HG03565 (cell line): ENCODE results near the gene SAA1.
"Not testable (repeated sequence)": the region's sequence is repeated elsewhere in the genome, so short reads cannot be mapped to it uniquely, and the experiment has no call there.

ENCODE experiments used
- ATAC-seq: cut with Tn5 transposase; IDR thresholded peaks from one replicate; pipeline ENCODE4 v1.9.1; 2021; ENCODE audit warnings: mild to moderate bottlenecking, moderate library complexity; ENCODE audit not compliant: unreplicated experiment

Gene SAA1

DNA sequence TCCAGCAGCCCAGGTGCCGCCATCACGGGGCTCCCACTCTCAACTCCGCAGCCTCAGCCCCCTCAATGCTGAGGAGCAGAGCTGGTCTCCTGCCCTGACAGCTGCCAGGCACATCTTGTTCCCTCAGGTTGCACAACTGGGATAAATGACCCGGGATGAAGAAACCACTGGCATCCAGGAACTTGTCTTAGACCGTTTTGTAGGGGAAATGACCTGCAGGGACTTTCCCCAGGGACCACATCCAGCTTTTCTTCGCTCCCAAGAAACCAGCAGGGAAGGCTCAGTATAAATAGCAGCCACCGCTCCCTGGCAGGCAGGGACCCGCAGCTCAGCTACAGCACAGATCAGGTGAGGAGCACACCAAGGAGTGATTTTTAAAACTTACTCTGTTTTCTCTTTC lies at the start of gene SAA1:
SAA1 (plus strand) TSS at position 316 of the 400 bp plus-strand sequence. CDS start 624 bp downstream, outside the sequence.
- no peak for ATAC-seq

DNA sequence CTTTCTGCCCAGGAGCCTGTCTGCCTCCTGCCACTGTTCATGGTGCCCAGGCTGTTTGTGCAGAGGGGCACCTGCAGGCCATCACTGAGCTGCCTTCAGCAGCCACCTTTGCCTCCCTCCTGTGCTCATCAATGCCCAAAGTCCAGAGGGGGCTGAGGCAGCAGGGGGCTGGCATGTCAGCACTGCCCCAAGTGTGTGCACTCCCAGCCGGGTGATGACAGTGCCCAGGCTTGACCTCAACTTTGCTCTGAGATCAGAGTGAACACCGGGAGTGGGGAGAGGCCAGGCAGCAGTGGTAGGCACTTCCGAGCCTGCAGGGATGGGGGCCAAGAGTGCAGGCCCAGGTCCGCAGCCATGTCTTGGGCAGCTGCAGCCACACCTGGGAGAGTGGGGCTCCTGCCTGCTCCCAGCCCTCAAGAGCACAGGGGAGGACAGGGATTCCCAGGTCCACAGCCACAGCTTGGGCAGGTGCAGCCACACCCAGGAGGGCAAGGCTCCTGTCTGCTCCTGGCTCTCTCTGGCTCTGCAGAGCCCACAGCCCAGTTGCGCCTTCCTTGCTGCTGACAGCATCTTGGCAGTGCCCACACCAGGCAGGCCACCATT lies 44.7 kb upstream of the SAA1 start:
- ATAC-seq = no peak

DNA sequence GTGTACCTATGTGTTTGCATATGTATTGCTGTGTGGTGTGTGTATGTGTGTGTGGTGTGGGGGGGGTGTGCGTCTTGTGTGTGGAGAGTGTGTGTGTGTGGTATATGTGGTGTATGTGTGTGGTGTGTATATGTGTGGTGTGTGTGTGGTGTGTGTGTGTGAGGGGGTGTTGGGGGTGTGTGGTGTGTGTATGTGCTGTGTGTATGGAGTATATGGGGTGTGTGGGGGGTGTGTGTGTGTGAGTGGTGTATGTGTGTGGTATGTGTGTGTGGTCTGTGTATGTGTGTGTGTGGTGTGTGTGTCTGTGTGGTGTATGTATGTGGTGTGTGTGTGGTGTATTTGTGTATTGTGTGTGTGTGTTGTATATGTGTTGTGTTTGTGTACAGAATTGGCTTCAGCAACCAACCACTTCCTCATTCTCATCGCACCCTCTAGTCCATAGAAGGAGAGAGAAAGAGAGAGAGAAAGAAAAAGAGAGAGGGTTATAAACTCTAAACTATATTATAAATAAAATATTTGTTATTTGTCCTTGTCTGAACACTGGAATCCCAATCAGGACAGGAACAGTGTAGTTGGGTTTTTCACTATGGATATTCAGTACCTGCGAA lies 43.1 kb upstream of the SAA1 start:
- no peak for ATAC-seq

DNA sequence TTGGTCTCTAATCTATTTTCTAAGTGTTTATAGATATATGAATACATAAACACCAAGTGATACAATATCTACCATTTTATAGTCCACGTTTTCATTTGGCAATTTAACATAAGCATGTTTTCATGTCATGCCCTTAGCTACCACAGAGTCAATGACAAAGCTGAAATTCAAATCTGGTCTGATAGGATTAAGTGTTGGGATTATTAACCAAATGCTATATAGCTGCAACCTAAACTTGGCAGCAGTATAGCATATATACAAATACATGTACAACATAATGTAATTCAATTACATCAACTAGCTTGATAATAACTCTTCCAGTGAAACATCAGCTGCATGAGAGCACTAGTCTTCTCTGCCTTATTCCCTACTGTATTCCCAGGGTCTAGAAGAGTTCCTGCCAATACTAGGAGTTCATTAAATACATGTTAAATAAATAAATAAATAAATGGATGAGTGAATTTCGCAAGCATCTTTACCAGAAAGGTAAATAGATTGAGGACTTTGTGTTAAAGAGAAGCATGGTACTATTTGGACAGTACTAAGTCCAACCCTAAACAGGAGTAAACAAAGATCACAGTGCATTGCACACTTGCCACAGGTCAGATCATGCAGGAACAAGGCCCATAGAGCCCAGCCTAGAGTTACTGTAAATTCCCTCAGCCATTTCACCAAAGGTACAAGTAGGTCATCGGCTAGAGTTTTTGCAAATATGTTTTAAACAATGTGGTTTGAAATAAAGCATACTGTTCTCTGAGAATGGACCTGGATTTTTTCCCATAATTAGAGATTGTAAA lies 42.3 kb upstream of the SAA1 start:
- no peak for ATAC-seq

DNA sequence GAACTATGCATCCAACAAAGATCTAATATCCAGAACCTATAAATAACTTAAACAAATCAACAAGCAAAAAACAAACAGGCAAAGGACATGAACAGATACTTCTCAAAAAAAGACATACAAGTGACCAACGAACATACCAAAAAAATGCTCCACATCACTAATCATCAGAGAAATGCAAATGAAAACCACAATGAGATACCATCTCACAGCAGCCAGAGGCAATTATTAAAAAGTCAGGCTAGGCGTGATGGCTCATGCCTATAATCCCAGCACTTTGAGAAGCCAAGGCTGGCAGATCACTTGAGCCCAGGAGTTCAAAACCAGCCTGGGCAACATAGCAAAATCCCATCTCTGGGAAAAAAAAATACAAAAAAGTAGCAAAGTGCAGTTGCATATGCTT lies 40.2 kb upstream of the SAA1 start:
- ATAC-seq = no peak

DNA sequence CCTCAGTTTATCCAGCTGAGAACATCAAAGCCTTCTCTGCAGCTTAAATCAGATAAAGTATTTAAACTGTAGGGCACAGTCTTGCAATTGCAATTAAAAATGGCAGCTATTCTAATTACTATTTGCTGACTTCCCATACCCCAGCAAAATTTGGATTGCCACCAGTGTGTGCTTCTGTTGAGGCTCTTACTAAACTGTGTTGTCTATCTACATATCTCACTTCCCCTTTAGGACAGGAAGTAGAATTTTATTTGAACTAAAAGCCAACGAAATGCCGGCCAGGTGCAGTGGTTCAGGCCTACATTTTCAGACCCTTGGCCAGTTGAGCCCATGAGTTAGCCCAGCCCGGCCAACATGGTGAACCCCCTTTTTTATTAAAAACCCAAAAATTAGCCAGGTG lies 36.6 kb upstream of the SAA1 start:
- ATAC-seq = peak; percentile 82

DNA sequence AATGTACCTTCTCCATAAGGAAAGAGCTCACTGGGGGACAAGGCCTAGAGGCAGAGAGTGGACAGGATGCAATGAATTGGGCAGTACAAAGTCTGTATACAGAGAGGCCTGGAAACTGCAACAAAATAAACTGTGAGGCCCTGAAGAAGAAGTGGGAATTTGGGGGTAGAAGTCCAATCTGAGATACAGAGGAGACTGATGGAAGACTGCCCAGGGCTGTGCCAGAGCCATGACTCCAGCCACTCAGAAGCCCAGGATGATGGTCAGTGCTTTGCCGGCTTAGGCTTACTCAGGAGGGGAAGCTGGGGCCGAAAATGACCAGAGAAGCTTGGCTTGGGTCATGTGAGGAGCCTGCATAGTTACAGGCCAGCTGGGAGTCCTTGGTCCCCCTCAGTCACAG lies 35.2 kb upstream of the SAA1 start:
- ATAC-seq = no peak

DNA sequence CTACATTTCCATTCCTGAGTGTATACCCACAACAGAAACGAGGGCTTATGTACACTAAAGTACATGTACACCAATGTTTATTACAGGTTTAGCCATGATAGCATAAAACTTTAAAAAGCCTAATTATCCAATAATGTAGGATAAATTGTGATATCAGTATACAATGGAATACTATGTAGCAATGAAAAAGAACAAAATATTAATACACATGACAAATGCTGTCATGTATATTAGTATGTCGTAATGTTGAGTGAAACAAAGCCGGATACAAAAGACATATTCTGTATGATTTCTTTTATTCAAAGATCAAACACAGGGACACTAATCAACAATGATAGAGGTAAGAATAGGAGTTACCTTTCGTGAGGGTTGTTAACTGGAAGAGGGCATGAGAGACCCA lies 32.2 kb upstream of the SAA1 start:
- ATAC-seq = no peak

DNA sequence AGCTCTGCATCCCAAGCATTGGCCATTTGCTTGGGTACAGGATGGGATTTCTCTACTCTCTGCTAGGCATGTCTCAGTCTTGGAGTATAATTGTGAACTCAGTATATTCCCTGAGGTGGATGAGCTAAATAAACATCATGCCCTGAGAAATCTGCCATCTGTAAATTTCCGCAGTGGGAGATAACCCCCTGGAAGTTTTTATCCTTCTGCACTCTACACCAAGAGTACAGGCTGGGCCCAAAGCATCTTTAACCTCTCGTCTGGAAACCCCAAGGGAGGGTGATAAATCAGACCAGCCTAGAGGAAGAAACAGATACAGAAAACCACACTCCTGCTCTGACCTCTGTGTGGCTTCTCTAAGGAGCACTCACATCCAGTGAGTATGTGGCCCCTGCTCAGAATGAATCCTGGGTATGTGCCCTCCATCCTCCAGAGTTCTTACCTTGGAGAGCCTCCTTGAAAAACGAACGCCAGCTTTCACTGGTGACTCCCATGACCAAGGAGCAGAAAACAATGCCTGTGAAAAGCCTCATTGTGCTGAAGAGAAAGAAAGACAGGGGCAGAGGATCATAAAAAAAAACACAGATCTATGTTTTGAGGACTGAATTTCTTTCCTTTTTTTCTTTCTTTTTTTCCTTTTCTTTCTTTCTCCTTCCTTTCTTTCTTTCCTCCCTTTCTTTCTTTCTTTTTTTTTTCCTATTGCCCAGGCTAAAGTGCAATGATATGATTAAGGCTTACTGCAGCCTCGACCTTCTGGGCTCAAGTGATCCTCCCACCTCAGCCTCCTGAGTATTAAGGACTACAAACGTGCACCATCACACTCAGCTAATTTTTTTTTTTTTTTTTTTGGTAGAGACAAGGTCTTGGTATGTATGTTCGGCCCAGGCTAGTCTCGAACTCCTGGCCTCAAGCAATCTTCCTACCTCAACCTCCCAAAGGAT lies 30.4 kb upstream of the SAA1 start:
- ATAC-seq = no peak

DNA sequence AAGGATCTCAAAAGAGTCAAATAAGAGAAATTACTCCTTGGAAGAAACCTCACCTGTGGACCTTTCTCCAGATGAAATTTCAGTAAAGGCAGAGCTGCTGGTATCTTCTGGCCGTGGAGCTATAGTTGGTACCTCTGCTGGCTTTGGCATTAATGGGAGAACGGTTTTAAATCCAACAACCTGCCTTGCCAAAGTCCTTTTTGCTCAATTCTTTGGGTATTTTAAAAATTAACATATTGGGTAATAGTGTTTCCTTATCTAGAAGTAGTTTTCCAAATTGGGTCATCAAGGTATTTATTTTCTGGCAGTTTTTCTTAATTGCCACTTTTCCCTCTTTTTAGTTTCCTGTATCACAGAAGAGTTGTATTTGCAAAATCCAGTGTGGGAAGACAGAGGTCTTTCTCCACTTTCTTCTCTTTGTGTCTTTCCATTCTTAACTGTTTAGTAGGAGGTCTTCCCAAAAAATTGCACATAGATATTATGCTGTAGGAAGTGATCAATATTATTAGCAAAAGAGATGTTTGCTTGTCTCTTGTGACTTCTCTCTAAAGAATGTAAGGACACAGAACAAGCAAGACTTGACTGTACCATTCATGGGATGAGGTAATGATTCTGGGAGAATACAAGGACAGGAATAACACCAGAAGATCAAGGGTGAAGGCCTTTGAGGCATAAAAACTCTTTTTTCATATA lies 29.3 kb upstream of the SAA1 start, which contains the start of gene SAA4:
SAA4 (minus strand) TSS at position 139 of the 693 bp plus-strand sequence. CDS start 876 bp downstream, outside the sequence.
- ATAC-seq = no peak

DNA sequence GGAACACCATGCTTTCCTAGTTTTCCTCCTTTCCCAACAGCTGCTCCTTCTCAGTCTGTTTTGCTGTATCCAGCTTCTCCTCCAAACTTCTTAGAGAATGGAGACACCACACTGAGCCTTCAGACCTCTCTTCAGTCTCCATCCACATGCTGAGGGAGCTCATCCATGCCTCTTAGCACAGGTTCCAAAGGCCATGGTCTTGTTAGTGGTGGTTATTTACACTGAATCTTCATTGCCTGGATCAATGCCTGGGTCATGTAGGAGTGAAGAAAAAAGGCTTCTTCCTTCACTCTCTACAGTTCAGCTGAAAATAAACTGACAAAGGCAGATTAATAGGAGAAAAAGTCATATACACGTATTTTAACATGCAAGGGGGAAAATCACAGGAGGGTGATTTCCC lies 26.4 kb upstream of the SAA1 start:
- ATAC-seq = no peak

DNA sequence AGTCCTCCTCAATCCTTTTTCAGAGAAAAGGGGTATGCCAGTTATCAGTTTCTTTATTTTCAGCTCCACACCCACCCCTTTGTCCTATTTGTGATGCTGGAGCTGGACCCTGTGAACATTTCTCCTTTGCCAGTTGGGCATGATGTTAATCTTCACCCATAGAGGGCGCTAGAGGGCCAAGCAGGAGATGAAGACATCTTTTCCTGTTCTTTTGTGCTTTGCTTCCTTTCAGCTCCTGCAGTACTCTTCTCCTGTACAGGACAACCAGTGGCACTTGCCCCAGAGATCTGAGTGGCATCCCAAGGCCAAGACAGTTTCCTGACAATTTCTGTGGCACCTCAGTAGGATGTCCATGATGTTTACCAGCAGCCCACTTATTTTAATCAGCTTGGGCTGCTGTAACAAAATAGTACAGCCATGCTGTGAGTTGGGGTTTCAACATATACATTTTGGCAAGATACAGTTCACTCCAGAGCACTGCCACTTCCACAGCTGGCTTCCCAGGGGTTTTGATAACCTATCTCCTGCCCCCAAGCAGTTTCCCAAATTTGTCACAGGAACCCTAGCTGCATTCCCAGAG lies 22.2 kb upstream of the SAA1 start:
- ATAC-seq = peak; percentile 25

DNA sequence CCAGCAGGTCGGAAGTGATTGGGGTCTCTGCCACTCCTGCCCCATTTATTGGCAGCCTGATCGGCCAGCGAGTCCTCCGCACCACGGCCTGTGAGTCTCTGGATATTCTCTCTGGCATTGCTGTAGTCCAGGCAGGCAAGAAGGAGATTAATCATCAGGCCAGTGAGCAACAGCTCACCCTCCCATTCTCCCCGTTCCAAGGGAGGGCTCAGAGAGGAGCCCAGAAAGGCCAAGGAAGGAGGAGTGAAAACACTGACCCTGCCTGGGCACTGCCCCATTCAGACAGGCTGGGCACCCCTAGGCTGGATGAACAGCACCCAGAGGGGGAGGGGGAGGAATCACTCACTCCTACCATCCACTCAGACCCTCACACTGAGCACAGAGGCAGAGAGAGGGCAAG lies 20.7 kb upstream of the SAA1 start:
- ATAC-seq = no peak

DNA sequence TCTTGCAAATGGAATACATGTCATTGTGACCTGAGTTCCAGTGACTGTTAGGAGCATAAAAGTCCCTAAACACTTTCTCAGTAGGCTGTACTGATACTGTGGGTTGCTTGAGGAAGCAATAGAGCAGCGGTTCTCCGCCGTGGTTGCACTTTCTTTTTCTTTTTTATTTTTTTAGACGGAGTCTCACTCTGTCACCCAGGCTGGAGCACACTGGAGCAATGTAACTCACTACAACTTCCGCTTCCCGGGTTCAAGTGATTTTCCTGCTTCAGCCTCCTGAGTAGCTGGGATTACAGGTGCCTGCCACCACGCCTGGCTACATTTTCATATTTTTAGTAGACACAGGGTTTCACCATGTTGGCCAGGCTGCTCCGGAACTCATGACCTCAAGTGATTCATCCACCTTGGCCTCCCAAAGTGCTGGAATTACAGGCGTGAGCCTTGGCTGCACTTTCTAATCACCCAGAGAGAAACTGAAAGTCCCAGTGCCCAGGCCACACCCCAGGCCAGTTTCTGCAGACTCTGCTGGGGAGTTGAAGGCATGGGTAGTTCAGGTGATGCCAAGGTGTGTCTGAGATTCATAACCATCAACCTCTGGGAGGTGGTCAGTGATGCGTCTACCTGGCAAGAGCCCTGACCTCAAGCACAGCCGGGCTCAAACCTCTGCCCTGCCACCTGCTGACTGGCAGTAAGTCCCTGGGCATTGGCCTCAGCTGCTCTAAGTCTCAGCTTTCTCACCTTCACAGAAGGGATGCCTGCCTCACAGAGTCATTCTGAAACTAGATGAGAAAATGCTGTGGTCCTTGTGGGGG lies 19.5 kb upstream of the SAA1 start:
- peak; percentile 71 for ATAC-seq

DNA sequence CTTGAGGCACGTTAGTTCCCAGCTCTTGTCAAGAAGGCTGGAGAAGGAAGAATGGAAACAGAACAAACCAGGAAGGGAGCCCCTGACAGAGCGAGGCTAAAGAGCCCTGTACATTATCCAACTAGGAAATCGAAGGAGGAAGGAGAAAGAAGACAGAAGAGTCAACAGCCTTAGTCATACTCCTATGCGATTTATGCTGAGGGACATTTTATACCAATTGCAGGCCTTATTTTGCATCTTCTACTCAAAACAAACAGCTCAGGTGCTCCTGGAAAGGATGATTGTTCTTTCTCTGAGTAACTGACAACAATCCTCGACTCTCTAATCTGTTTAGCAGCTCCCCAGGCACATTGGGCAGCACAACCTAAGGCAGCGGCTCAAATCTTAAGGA lies 18.9 kb upstream of the SAA1 start:
- ATAC-seq = not testable (repeated sequence)

DNA sequence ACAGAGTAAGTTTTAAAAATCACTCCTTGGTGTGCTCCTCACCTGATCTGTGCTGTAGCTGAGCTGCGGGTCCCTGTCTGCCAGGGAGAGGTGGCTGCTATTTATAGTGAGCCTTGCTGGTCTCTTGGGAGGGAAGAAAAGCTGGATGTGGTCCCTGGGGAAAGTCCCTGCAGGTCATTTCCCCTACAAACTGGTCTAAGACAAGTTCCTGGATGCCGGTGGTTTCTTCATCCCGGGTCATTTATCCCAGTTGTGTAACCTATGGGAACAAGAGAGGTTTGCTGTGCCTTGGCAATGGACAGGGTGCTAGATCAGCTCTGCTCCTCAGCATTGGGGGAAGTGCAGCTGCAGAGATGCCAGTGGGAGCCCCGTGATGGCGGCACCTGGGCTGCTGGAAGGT lies 17.5 kb upstream of the SAA1 start, which contains the start of gene SAA2:
SAA2 (minus strand) TSS at position 108 of the 400 bp plus-strand sequence. CDS start 657 bp downstream, outside the sequence.
- ATAC-seq = no peak

DNA sequence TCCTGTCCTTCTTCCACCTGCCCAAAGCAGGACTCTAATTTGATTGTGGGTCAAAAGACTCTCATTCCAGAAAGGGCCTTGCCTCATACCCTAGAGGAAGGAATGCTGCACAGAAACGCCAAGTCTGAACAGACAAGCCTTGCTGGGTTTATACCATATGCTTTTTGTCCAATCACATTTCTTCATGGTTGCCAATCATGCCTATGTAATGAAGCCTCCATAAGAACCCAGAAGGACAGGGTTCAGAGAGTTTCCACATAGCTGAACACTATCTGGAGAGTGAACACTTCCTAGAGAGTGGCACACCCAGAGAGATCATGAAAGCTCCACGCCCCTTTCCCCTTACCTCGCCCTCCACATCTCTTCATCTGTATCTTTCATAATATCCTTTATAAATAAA lies 12.8 kb upstream of the SAA1 start:
- ATAC-seq = no peak

DNA sequence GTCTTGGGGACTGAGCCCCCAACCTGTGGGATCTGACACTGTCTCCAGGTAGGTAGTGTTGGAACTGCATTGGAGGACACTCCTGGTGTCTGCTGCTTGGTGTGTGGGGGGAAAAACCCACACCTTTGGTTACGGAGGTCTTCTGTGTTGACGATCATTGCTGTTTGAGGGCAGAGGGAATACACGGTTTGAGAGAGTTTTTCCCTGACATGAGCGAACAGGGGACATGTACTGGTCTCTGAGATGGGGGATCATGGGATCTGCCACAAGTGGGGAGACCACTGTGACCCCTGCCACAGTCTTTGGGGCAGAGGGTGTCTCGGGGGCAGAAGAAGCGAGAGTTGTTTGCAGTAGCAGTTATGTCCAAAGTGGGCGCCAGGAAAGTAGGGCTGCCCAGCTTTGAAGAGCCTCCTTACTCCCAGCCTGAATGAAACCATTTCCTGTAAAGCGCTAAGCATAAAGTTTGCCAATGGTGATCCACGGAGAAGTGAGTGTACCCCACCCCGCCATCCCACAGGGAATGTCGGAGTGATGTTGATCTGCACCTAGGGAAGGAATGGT lies 12.2 kb upstream of the SAA1 start:
- ATAC-seq = no peak
